HUES6 (cell line): ENCODE results near the gene RANBP3L.
"Not testable (repeated sequence)": the region's sequence is repeated elsewhere in the genome, so short reads cannot be mapped to it uniquely, and the experiment has no call there.

Source experiments
- H3K27ac ChIP-seq: 2 replicates; pipeline ENCODE4 v1.7.0; 2013; ENCODE audit warnings: low read depth, mild to moderate bottlenecking, low read length, inconsistent platforms
- H3K27me3 ChIP-seq: 2 replicates; pipeline ENCODE4 v1.6.1; 2013; ENCODE audit warnings: low read length; ENCODE audit not compliant: control insufficient read depth, insufficient read depth
- H3K36me3 ChIP-seq: 2 replicates; pipeline ENCODE4 v1.6.1; 2013; ENCODE audit warnings: low read length; ENCODE audit not compliant: control insufficient read depth, insufficient read depth
- H3K4me1 ChIP-seq: 2 replicates; pipeline ENCODE4 v1.6.1; 2013; ENCODE audit warnings: low read length; ENCODE audit not compliant: control insufficient read depth, insufficient read depth
- H3K4me3 ChIP-seq: 2 replicates; pipeline ENCODE4 v1.5.1; 2013; ENCODE audit warnings: low read depth, low read length
- H3K9ac ChIP-seq: one replicate; pipeline ENCODE4 v1.6.1; 2013; ENCODE audit warnings: mild to moderate bottlenecking, low read length
- H3K9me3 ChIP-seq: 2 replicates; pipeline ENCODE4 v1.6.1; 2013; ENCODE audit warnings: low read depth, low read length; ENCODE audit not compliant: control insufficient read depth, insufficient read depth

The RANBP3L gene

GRCh38 chr5:36200513-36200912 lies 101.2 kb downstream of the RANBP3L start:
- Histone ChIP-seq H3K27ac (no peak overlapping the region), H3K4me1 (no peaks in the 10 kb centered on the region), H3K4me3 (no peak overlapping the region), H3K9me3 (no peaks in the 10 kb centered on the region), H3K9ac (no peak overlapping the region), H3K27me3 (no peaks in the 10 kb centered on the region), H3K36me3 (peaks cover 9% of the 10 kb centered on the region; the same call in 1 of the 2 replicates)

GRCh38 chr5:36199620-36200019 lies 102.1 kb downstream of the RANBP3L start:
- H3K36me3 ChIP-seq, result peaks cover 9% of the 10 kb centered on the region; the same call in 1 of the 2 replicates
- H3K9ac ChIP-seq, result no peak overlapping the region
- no peaks in the 10 kb centered on the region for H3K27me3 ChIP-seq
- H3K27ac ChIP-seq, result no peak overlapping the region
- H3K4me1 ChIP-seq, result no peaks in the 10 kb centered on the region
- H3K9me3 ChIP-seq, result no peaks in the 10 kb centered on the region
- no peak overlapping the region for H3K4me3 ChIP-seq

GRCh38 chr5:36198783-36199182 lies 102.9 kb downstream of the RANBP3L start:
- H3K9ac ChIP-seq, H3K27ac ChIP-seq, H3K36me3 ChIP-seq, H3K9me3 ChIP-seq, H3K4me1 ChIP-seq, H3K27me3 ChIP-seq, H3K4me3 ChIP-seq: not testable (repeated sequence)
